NCI-H510A treated with DMSO at 0.1 percent for 48 hours (cell line): ENCODE data around the gene CHPT1.

Experiments used
- DNase-seq: peaks from one replicate; lab custom pipeline; 2025; lab: John Stamatoyannopoulos, UW

Gene CHPT1

GRCh38 chr12:101685092-101685491, 12.3 kb upstream of the CHPT1 start:
- no peak for DNase-seq

- DNase-seq = no peak
Observed at GRCh38 chr12:101686176-101686575, 11.3 kb upstream of the CHPT1 start.

GRCh38 chr12:101690544-101691098, 6.8 kb upstream of the CHPT1 start:
- no peak for DNase-seq

- no peak for DNase-seq
Observed at GRCh38 chr12:101691503-101692096, 5.8 kb upstream of the CHPT1 start.

GRCh38 chr12:101694297-101694848, 3.1 kb upstream of the CHPT1 start:
- DNase-seq = no peak

- DNase-seq = no peak
Observed at GRCh38 chr12:101694986-101695385, 2.5 kb upstream of the CHPT1 start.

- no peak for DNase-seq
Observed at GRCh38 chr12:101695706-101696105, 1.7 kb upstream of the CHPT1 start.

- DNase-seq = peak; percentile 75
Observed at GRCh38 chr12:101696251-101697196, 916 bp upstream of the CHPT1 start.

GRCh38 chr12:101697930-101698799, 725 bp downstream of the CHPT1 start:
- DNase-seq = no peak

- no peak for DNase-seq
Observed at GRCh38 chr12:101698800-101699347, 1.4 kb downstream of the CHPT1 start.

- no peak for DNase-seq
Observed at GRCh38 chr12:101700299-101700820, 2.9 kb downstream of the CHPT1 start.

- no peak for DNase-seq
Observed at GRCh38 chr12:101703487-101703886, 6.0 kb downstream of the CHPT1 start.

GRCh38 chr12:101706403-101706802, 9.0 kb downstream of the CHPT1 start:
- no peak for DNase-seq

- no peak for DNase-seq
Observed at GRCh38 chr12:101707131-101707782, 9.8 kb downstream of the CHPT1 start.

- no peak for DNase-seq
Observed at GRCh38 chr12:101710288-101710687, 12.8 kb downstream of the CHPT1 start.

- no peak for DNase-seq
Observed at GRCh38 chr12:101713059-101713682, 15.7 kb downstream of the CHPT1 start.

- DNase-seq = no peak
Observed at GRCh38 chr12:101713930-101714329, 16.5 kb downstream of the CHPT1 start.

GRCh38 chr12:101714877-101715444, 17.5 kb downstream of the CHPT1 start:
- no peak for DNase-seq

GRCh38 chr12:101719566-101719965, 22.1 kb downstream of the CHPT1 start:
- no peak for DNase-seq

- DNase-seq = no peak
Observed at GRCh38 chr12:101720118-101720517, 22.7 kb downstream of the CHPT1 start.
